GM12878 (cell line): ENCODE measurements around the gene SLC12A1. TPM values are rescaled to one million over a fixed set of nuclear protein-coding genes. Genes with fewer than 3 reads are reported as not detected.

Experiments
- BHLHE40 ChIP-seq, 2 experiments: fragments of 450-650 bp in 1 of 2; IDR thresholded peaks; 2 replicates each; pipeline ENCODE4 v1.6.1; 2011 to 2017; ENCODE audit warnings: low read depth in 2 of 2, borderline replicate concordance in 1 of 2, improper control_type of control experiment in 1 of 2, low read length in 1 of 2, mild to moderate bottlenecking in 1 of 2
- CHD1 ChIP-seq: IDR thresholded peaks from 2 replicates; pipeline ENCODE4 v1.6.1; 2012; ENCODE audit warnings: low read depth, low read length, improper control_type of control experiment
- EED ChIP-seq: sonication (generic); IDR thresholded peaks from 2 replicates; pipeline ENCODE4 v1.6.1; 2016; ENCODE audit warnings: antibody characterized with exemption, low read depth
- ESRRA ChIP-seq: IDR thresholded peaks from 2 replicates; pipeline ENCODE4 v1.6.1; 2012; ENCODE audit warnings: mild to moderate bottlenecking, low read length, improper control_type of control experiment
- GATAD2B ChIP-seq: fragments of 450-650 bp; conservative IDR thresholded peaks from 2 replicates; pipeline ENCODE4 v1.6.1; 2017; ENCODE audit warnings: low read depth, mild to moderate bottlenecking, moderate library complexity
- MTA3 ChIP-seq: IDR thresholded peaks from 2 replicates; pipeline ENCODE4 v1.6.1; 2012; ENCODE audit warnings: low read length, inconsistent platforms, borderline replicate concordance
- MXI1 ChIP-seq: fragments of 150-350 bp; IDR thresholded peaks from 2 replicates; pipeline ENCODE4 v1.6.1; 2011; ENCODE audit warnings: low read depth, mild to moderate bottlenecking, inconsistent platforms, low read length, improper control_type of control experiment
- MYB ChIP-seq: fragments of 150-350 bp; IDR thresholded peaks from 2 replicates; pipeline ENCODE4 v1.6.1; 2014; ENCODE audit warnings: mild to moderate bottlenecking, low read depth, low read length, borderline replicate concordance
- NR2C2 ChIP-seq: IDR thresholded peaks from 2 replicates; pipeline ENCODE4 v1.6.1; 2011; ENCODE audit warnings: borderline replicate concordance, low read depth; ENCODE audit not compliant: control insufficient read depth, insufficient read length
- POU2F2 ChIP-seq: IDR thresholded peaks from 3 replicates; pipeline ENCODE4 v1.6.1; 2011; ENCODE audit warnings: low read depth, mild to moderate bottlenecking, low read length, borderline replicate concordance
- RAD51 ChIP-seq: fragments of 450-650 bp; IDR thresholded peaks from 2 replicates; pipeline ENCODE4 v1.6.1; 2016; ENCODE audit warnings: moderate library complexity, mild to moderate bottlenecking, inconsistent platforms
- RB1 ChIP-seq: fragments of 450-650 bp; formaldehyde crosslinking; IDR thresholded peaks from 2 replicates; pipeline ENCODE4 v1.6.1; 2017; ENCODE audit warnings: mild to moderate bottlenecking, borderline replicate concordance
- RFX5 ChIP-seq: IDR thresholded peaks from 2 replicates; pipeline ENCODE4 v1.6.1; 2011; ENCODE audit warnings: low read depth, low read length, improper control_type of control experiment
- SIN3A ChIP-seq: IDR thresholded peaks from 2 replicates; pipeline ENCODE4 v1.6.1; 2012; ENCODE audit warnings: low read depth, low read length, improper control_type of control experiment
- SMAD1 ChIP-seq: fragments of 450-650 bp; IDR thresholded peaks from 2 replicates; pipeline ENCODE4 v1.6.1; 2018; ENCODE audit warnings: mild to moderate bottlenecking, low read depth; ENCODE audit not compliant: partially characterized antibody
- SP1 ChIP-seq: IDR thresholded peaks from one replicate; pipeline ENCODE4 v1.6.1; 2011; ENCODE audit warnings: low read depth, low read length
- ZBED1 ChIP-seq: IDR thresholded peaks from 2 replicates; pipeline ENCODE4 v1.6.1; 2016; ENCODE audit warnings: borderline replicate concordance
- ZBTB40 ChIP-seq: fragments of 450-650 bp; IDR thresholded peaks from 2 replicates; pipeline ENCODE4 v1.6.1; 2016; ENCODE audit warnings: mild to moderate bottlenecking, moderate library complexity, borderline replicate concordance
- ZNF207 ChIP-seq: fragments of 450-650 bp; IDR thresholded peaks from 2 replicates; pipeline ENCODE4 v1.6.1; 2014; ENCODE audit warnings: antibody characterized with exemption, mild to moderate bottlenecking, borderline replicate concordance
- polyA plus RNA-seq, 11 experiments: library from polyadenylated mRNA; depleted of rRNA in 4 of 11; unstranded in 6 of 11; stranded (reverse) in 5 of 11; fragments of >200 nt; fragmentation: Nextera tagmentation in 4 of 11; fragmentation: Illumina TruSeq in 1 of 11; extraction: Ambion mirVana in 4 of 11; extraction: Trizol in 1 of 11; gene quantifications; 1 replicate in 1 of 11; 2 replicates in 10 of 11; pipeline versions ENCODE4 v1.2.1 to v1.2.3, GENCODE V29; 2011 to 2016; ENCODE audit warnings: inconsistent platforms in 2 of 11, missing spikeins in 2 of 11, low read depth in 1 of 11
- total RNA-seq, 4 experiments: library from RNA; depleted of rRNA in 3 of 4; stranded (reverse); fragments of >200 nt in 3 of 4; fragmentation: Illumina TruSeq in 1 of 4; extraction: Trizol in 1 of 4; gene quantifications; 2 replicates each; pipeline versions ENCODE4 v1.2.1 to v1.2.3, GENCODE V29; 2013 to 2021
- TF ChIP-seq, protein P1 (sequence below): fragments of 450-650 bp; formaldehyde crosslinking; IDR thresholded peaks from 2 replicates; pipeline ENCODE4 v1.4.0; 2022; ENCODE audit warnings: mild to moderate bottlenecking, moderate library complexity
- TF ChIP-seq, protein P2 (sequence below): IDR thresholded peaks from 2 replicates; pipeline ENCODE4 v1.6.1; 2011; ENCODE audit warnings: low read depth, mild to moderate bottlenecking, low read length, moderate library complexity, borderline replicate concordance; ENCODE audit errors: extremely low read depth

SLC12A1 gene
- total and polyA plus RNA-seq, 10 of the 15 experiments (the other 5 are each of a cell fraction or from before 2014, with no cell fraction given): under 0.01 TPM; not detected in 9

DNA sequence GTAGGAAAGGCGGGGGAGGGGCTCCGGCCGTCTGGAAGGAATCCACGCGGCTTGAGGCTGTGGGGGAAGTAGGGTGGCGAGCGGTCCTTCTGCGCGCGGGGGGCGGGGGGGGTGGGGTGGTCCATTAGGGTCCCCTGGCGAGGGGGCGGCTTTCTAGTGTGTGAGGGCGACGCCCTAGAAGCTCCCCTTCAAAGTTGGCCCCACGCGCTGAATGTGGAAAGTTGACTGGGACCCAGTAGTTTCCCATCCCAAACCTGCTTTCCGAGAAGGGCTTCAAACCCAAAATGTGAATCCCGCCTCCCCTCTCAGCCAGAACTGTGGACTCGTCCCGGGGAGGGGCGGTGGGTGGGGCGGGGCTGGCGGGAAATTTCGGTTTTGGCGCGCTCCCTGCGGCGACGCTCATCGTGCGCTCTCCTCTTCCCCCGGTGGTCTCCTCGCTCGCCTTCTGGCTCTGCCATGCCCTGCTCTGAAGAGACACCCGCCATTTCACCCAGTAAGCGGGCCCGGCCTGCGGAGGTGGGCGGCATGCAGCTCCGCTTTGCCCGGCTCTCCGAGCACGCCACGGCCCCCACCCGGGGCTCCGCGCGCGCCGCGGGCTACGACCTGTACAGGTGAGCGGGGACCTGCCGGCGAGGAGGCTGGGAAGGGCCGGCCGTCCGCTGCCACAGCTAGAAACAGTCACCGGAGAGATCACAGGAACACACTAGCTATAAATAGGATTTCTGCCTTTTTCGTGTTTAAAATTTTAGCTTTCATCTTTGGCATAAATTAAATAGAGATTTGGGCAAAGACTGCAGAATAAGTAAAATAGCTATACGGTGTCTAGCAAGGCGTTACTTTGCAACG is 125.9 kb downstream of the SLC12A1 start (continued):
- TF ChIP-seq, protein P1, sequence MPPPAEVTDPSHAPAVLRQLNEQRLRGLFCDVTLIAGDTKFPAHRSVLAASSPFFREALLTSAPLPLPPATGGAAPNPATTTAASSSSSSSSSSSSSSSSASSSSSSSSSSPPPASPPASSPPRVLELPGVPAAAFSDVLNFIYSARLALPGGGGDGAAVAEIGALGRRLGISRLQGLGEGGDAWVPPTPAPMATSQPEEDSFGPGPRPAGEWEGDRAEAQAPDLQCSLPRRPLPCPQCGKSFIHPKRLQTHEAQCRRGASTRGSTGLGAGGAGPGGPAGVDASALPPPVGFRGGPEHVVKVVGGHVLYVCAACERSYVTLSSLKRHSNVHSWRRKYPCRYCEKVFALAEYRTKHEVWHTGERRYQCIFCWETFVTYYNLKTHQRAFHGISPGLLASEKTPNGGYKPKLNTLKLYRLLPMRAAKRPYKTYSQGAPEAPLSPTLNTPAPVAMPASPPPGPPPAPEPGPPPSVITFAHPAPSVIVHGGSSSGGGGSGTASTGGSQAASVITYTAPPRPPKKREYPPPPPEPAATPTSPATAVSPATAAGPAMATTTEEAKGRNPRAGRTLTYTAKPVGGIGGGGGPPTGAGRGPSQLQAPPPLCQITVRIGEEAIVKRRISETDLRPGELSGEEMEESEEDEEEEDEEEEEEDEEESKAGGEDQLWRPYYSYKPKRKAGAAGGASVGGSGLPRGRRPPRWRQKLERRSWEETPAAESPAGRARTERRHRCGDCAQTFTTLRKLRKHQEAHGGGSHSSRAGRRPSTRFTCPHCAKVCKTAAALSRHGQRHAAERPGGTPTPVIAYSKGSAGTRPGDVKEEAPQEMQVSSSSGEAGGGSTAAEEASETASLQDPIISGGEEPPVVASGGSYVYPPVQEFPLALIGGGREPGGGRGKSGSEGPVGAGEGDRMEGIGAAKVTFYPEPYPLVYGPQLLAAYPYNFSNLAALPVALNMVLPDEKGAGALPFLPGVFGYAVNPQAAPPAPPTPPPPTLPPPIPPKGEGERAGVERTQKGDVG (CRISPR knock-in tag): no peak
- TF ChIP-seq CHD1: peak; percentile 97
- no peak for TF ChIP-seq SMAD1
- no peak for TF ChIP-seq MYB
- no peak for TF ChIP-seq ESRRA
- no peak for TF ChIP-seq POU2F2
- peak; percentile 100 for TF ChIP-seq RB1
- no peak for TF ChIP-seq ZNF207
- TF ChIP-seq, protein P2, sequence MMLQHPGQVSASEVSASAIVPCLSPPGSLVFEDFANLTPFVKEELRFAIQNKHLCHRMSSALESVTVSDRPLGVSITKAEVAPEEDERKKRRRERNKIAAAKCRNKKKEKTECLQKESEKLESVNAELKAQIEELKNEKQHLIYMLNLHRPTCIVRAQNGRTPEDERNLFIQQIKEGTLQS: no peak
- TF ChIP-seq GATAD2B: no peak
- TF ChIP-seq SIN3A: peak; percentile 98
- TF ChIP-seq RAD51: no peak
- TF ChIP-seq SP1: peak; percentile 76
- TF ChIP-seq MTA3: no peak
- TF ChIP-seq BHLHE40 (IDR thresholded peaks at IDR 0.05; ENCODE audit: borderline replicate concordance in 1 of 2, low read depth in 2 of 2, low read length in 1 of 2): peak; percentile 94 to 95
- no peak for TF ChIP-seq NR2C2
- TF ChIP-seq ZBED1: no peak
- no peak for TF ChIP-seq ZBTB40
- TF ChIP-seq MXI1: peak; percentile 81; the same call in 1 of the 2 replicates
- no peak for TF ChIP-seq RFX5
- no peak for TF ChIP-seq EED
